ENCODE measurements around the gene CRABP2. TPM values are rescaled to one million over a fixed set of nuclear protein-coding genes. Genes with fewer than 3 reads are reported as not detected.

The CRABP2 gene
- total RNA-seq, 3 donors from 2014 or later = 4.2 to 61.6 (median 28.2) TPM

- TF ChIP-seq POLR2AphosphoS5 (IDR thresholded peaks at IDR 0.05) = no peak
- no peak for TF ChIP-seq POLR2A (IDR thresholded peaks at IDR 0.05)
- TF ChIP-seq CTCF (IDR thresholded peaks at IDR 0.05) = no peak
- Histone ChIP-seq H3K9me3 (no peaks in the 10 kb centered on the region), H3K4me3 (no peak overlapping the region), H3K27me3 (no peaks in the 10 kb centered on the region), H3K27ac (peak overlapping the region; percentile 92 to 94), H3K36me3 (no peaks in the 10 kb centered on the region), H3K4me1 (peaks cover 53 to 70% of the 10 kb centered on the region in 2 donors)
- DNase-seq (ENCODE audit: low spot score in 2 of 2) = no peak
- intact Hi-C loops (cut with DNase I; ENCODE audit: low total_unique reads) = no loop called here
These were observed 2.2 kb upstream of the CRABP2 start for GRCh38 chr1:156707417-156708217.

GRCh38 chr1:156706657-156707416 is 1.5 kb upstream of the CRABP2 start:
- intact Hi-C loops (cut with DNase I; ENCODE audit: low total_unique reads) = no loop called here
- TF ChIP-seq POLR2AphosphoS5 (IDR thresholded peaks at IDR 0.05) = no peak
- TF ChIP-seq POLR2A (IDR thresholded peaks at IDR 0.05) = no peak
- TF ChIP-seq CTCF (IDR thresholded peaks at IDR 0.05) = no peak
- Histone ChIP-seq H3K4me1 (peaks cover 48 to 65% of the 10 kb centered on the region in 2 donors), H3K36me3 (no peaks in the 10 kb centered on the region), H3K27me3 (no peaks in the 10 kb centered on the region), H3K4me3 (peak overlapping the region; percentile 42 to 72 (median 54)), H3K9me3 (no peaks in the 10 kb centered on the region), H3K27ac (peak overlapping the region; percentile 92 to 94)
- DNase-seq (ENCODE audit: low spot score in 2 of 2) = peak; percentile 70 to 71

- intact Hi-C loops (cut with DNase I; ENCODE audit: low total_unique reads) = no loop called here
- Histone ChIP-seq H3K4me3 (peak overlapping the region; percentile 42 to 72 (median 54)), H3K9me3 (no peaks in the 10 kb centered on the region), H3K36me3 (no peaks in the 10 kb centered on the region), H3K27me3 (no peaks in the 10 kb centered on the region), H3K27ac (peak overlapping the region; percentile 92 to 94), H3K4me1 (peaks cover 43 to 60% of the 10 kb centered on the region in 2 donors)
- TF ChIP-seq POLR2AphosphoS5 (IDR thresholded peaks at IDR 0.05) (peak in 2 of 3 donors; percentile 1 to 33), CTCF (IDR thresholded peaks at IDR 0.05) (peak; percentile 79 to 93 (median 80)), POLR2A (IDR thresholded peaks at IDR 0.05) (no peak)
- DNase-seq (ENCODE audit: low spot score in 2 of 2) = peak; percentile 66 to 73
These were observed 704 bp upstream of the CRABP2 start for GRCh38 chr1:156705918-156706656.

GRCh38 chr1:156704930-156705320 is 458 bp downstream of the CRABP2 start:
- Histone ChIP-seq H3K36me3 (no peaks in the 10 kb centered on the region), H3K27ac (peak overlapping the region; percentile 92 to 94), H3K4me1 (peaks cover 39 to 50% of the 10 kb centered on the region in 2 donors), H3K9me3 (no peaks in the 10 kb centered on the region), H3K27me3 (no peaks in the 10 kb centered on the region), H3K4me3 (peak overlapping the region; percentile 42 to 72 (median 54))
- no peak for TF ChIP-seq CTCF (IDR thresholded peaks at IDR 0.05)
- peak; percentile 46 to 75 (median 57) for TF ChIP-seq POLR2AphosphoS5 (IDR thresholded peaks at IDR 0.05)
- peak; percentile 46 to 78 for DNase-seq (ENCODE audit: low spot score in 2 of 2)
- intact Hi-C loops (cut with DNase I; ENCODE audit: low total_unique reads) = no loop called here
